MM.1S (cell line): ENCODE results near the gene KRT17.
"Not testable (repeated sequence)": the region's sequence is repeated elsewhere in the genome, so short reads cannot be mapped to it uniquely, and the experiment has no call there.

Experiments used
- DNase-seq: peaks from one replicate; pipeline ENCODE4 v3.0.0-alpha.2; 2015
- H2AFZ ChIP-seq: fragments of 300-600 bp; sonication (generic); 2 replicates; pipeline ENCODE4 v1.6.0; 2016; ENCODE audit warnings: antibody characterized with exemption, low read length
- H3F3A ChIP-seq: fragments of 300-600 bp; sonication (generic); 2 replicates; pipeline ENCODE4 v1.6.1; 2016; ENCODE audit warnings: mild to moderate bottlenecking, antibody characterized with exemption, low read length, moderate library complexity, mixed read lengths; ENCODE audit not compliant: insufficient read depth
- H3K27ac ChIP-seq: fragments of 300-600 bp; sonication (generic); 2 replicates; pipeline ENCODE4 v1.5.1; 2016; ENCODE audit warnings: mild to moderate bottlenecking, low read length
- H3K27me3 ChIP-seq: fragments of 300-600 bp; sonication (generic); replicated peaks from 2 replicates; pipeline ENCODE4 v1.6.0; 2016; ENCODE audit warnings: low read length; ENCODE audit not compliant: insufficient read depth
- H3K36me3 ChIP-seq: fragments of 300-600 bp; sonication (generic); replicated peaks from 2 replicates; pipeline ENCODE4 v1.6.1; 2016; ENCODE audit warnings: mild to moderate bottlenecking, low read length, mixed read lengths; ENCODE audit not compliant: insufficient read depth
- H3K4me1 ChIP-seq: fragments of 300-600 bp; sonication (generic); 2 replicates; pipeline ENCODE4 v1.6.1; 2016; ENCODE audit warnings: low read length, mixed read lengths
- H3K4me2 ChIP-seq: fragments of 300-600 bp; sonication (generic); 2 replicates; pipeline ENCODE4 v1.6.0; 2016; ENCODE audit warnings: low read depth, low read length
- H3K4me3 ChIP-seq: fragments of 300-600 bp; sonication (generic); 2 replicates; pipeline ENCODE4 v1.5.1; 2016; ENCODE audit warnings: low read length, mixed read lengths
- H3K79me2 ChIP-seq: fragments of 300-600 bp; sonication (generic); 2 replicates; pipeline ENCODE4 v1.6.1; 2016; ENCODE audit warnings: mixed run types, low read length, mixed read lengths
- H3K9ac ChIP-seq: fragments of 300-600 bp; sonication (generic); 2 replicates; pipeline ENCODE4 v1.6.1; 2016; ENCODE audit warnings: low read length, mixed read lengths
- H3K9me2 ChIP-seq: fragments of 300-600 bp; sonication (generic); replicated peaks from 2 replicates; pipeline ENCODE4 v1.6.1; 2016; ENCODE audit warnings: mild to moderate bottlenecking, low read length, mixed read lengths; ENCODE audit not compliant: insufficient read depth
- H3K9me3 ChIP-seq: fragments of 300-600 bp; sonication (generic); replicated peaks from 2 replicates; pipeline ENCODE4 v1.6.1; 2016; ENCODE audit warnings: mild to moderate bottlenecking, low read length, mixed read lengths; ENCODE audit not compliant: insufficient read depth
- H4K20me1 ChIP-seq: fragments of 300-600 bp; sonication (generic); 2 replicates; pipeline ENCODE4 v1.6.1; 2016; ENCODE audit warnings: mild to moderate bottlenecking, low read length, moderate library complexity, mixed read lengths; ENCODE audit not compliant: insufficient read depth
- CTCF ChIP-seq: fragments of 300-600 bp; sonication (generic); IDR thresholded peaks from 2 replicates; pipeline ENCODE4 v1.5.1; 2016; ENCODE audit warnings: antibody characterized with exemption, low read length, mixed read lengths
- EZH2 ChIP-seq: fragments of 300-600 bp; sonication (generic); optimal IDR thresholded peaks from 2 replicates; pipeline ENCODE3; 2017; ENCODE audit warnings: low read depth, mild to moderate bottlenecking, antibody characterized with exemption, low read length, mixed read lengths
- EZH2phosphoT487 ChIP-seq: fragments of 300-600 bp; sonication (generic); IDR thresholded peaks from 2 replicates; pipeline ENCODE4 v1.6.1; 2018; ENCODE audit warnings: antibody characterized with exemption, low read length

Gene KRT17

GRCh38 chr17:41627316-41628072, 3.1 kb upstream of the KRT17 start:
- Histone ChIP-seq H3K4me1 (no peaks in the 10 kb centered on the region), H3K79me2 (no peaks in the 10 kb centered on the region), H4K20me1 (no peaks in the 10 kb centered on the region), H3K9ac (no peak overlapping the region), H3K27ac (no peak overlapping the region), H3K9me3 (no peaks in the 10 kb centered on the region), H3K4me2 (no peak overlapping the region), H3F3A (no peaks in the 10 kb centered on the region), H3K27me3 (peaks cover 48% of the 10 kb centered on the region), H3K4me3 (no peak overlapping the region), H2AFZ (no peak overlapping the region), H3K36me3 (no peaks in the 10 kb centered on the region), H3K9me2 (no peaks in the 10 kb centered on the region)
- DNase-seq = no peak
- TF ChIP-seq EZH2 (no peak), CTCF (peak; percentile 14; the same call in 1 of the 2 replicates), EZH2phosphoT487 (no peak)

- H3K27me3 ChIP-seq = peaks cover 54% of the 10 kb centered on the region
- not testable (repeated sequence) for H3K79me2 ChIP-seq, H3K36me3 ChIP-seq, H4K20me1 ChIP-seq, DNase-seq, H3K4me1 ChIP-seq, H3K27ac ChIP-seq, H2AFZ ChIP-seq, H3K4me3 ChIP-seq, H3F3A ChIP-seq, H3K9me2 ChIP-seq, H3K9me3 ChIP-seq, H3K9ac ChIP-seq, H3K4me2 ChIP-seq
Observed at GRCh38 chr17:41626914-41627295, 2.5 kb upstream of the KRT17 start.

GRCh38 chr17:41626028-41626913, 1.9 kb upstream of the KRT17 start:
- not testable (repeated sequence) for H3K36me3 ChIP-seq, H3K4me3 ChIP-seq, H4K20me1 ChIP-seq, H3F3A ChIP-seq, DNase-seq, H3K9me3 ChIP-seq, H3K27ac ChIP-seq, H3K4me1 ChIP-seq, H3K4me2 ChIP-seq, H3K79me2 ChIP-seq, H3K9ac ChIP-seq, H3K9me2 ChIP-seq, H2AFZ ChIP-seq
- peaks cover 60% of the 10 kb centered on the region for H3K27me3 ChIP-seq

GRCh38 chr17:41625602-41626001, 1.2 kb upstream of the KRT17 start:
- peaks cover 67% of the 10 kb centered on the region for H3K27me3 ChIP-seq
- no peak overlapping the region for H3K27ac ChIP-seq
- no peaks in the 10 kb centered on the region for H3K79me2 ChIP-seq

GRCh38 chr17:41623184-41623861, 1.1 kb downstream of the KRT17 start:
- H3K27ac ChIP-seq, H3F3A ChIP-seq, H3K9me3 ChIP-seq, H3K4me3 ChIP-seq, H3K9me2 ChIP-seq, H4K20me1 ChIP-seq, DNase-seq, H3K9ac ChIP-seq, H3K79me2 ChIP-seq, H2AFZ ChIP-seq, H3K4me1 ChIP-seq, H3K36me3 ChIP-seq, H3K4me2 ChIP-seq: not testable (repeated sequence)
- peaks cover 85% of the 10 kb centered on the region for H3K27me3 ChIP-seq

More at GRCh38 chr17:41625602-41626001, 1.2 kb upstream of the KRT17 start:
- no peak for DNase-seq
- Histone ChIP-seq H3K4me1 (no peaks in the 10 kb centered on the region), H3F3A (no peaks in the 10 kb centered on the region), H3K4me3 (no peak overlapping the region), H3K9me2 (no peaks in the 10 kb centered on the region), H3K4me2 (no peak overlapping the region), H4K20me1 (no peaks in the 10 kb centered on the region), H3K9ac (no peak overlapping the region), H2AFZ (no peak overlapping the region), H3K36me3 (no peaks in the 10 kb centered on the region), H3K9me3 (no peaks in the 10 kb centered on the region)
- TF ChIP-seq CTCF (no peak), EZH2phosphoT487 (no peak), EZH2 (no peak)
